ENCODE results near the gene SYT10. TPM values are rescaled to one million over a fixed set of nuclear protein-coding genes. Genes with fewer than 3 reads are reported as not detected.

Gene SYT10
- polyA plus RNA-seq (2013, experiment 1 of 2), result 0.32 TPM
- 0.33 TPM for polyA plus RNA-seq (2013, experiment 2 of 2)

GRCh38 chr12:33439587-33440011 lies at the start of gene SYT10:
SYT10 (minus strand) TSS chr12:33439819; CDS start chr12:33439522, 297 bp downstream.
- Histone ChIP-seq H3K4me2 (ENCODE audit: insufficient read depth, low read length, poor library complexity, severe bottlenecking) (peak within 1 kb of the TSS; percentile 86), H2AFZ (ENCODE audit: low read length) (peak within 1 kb of the TSS; percentile 94), H3K27ac (replicated peaks; ENCODE audit: low read length) (no peak within 1 kb of the TSS), H4K8ac (ENCODE audit: low read depth, low read length) (no peak within 1 kb of the TSS), H3K9me3 (replicated peaks in 1 of 2; ENCODE audit: control insufficient read depth in 2 of 2, insufficient read depth in 1 of 2, low read depth in 1 of 2, low read length in 2 of 2) (no peaks in the 10 kb centered on the region), H3K18ac (ENCODE audit: low read length) (peak within 1 kb of the TSS; percentile 89), H3K79me1 (ENCODE audit: low read depth, low read length) (no peaks in the 10 kb centered on the region), H4K91ac (ENCODE audit: low read depth, low read length, poor library complexity) (no peak within 1 kb of the TSS), H3K4me3 (ENCODE audit: low read length in 2 of 2) (peak within 1 kb of the TSS; percentile 69 to 86), H3K14ac (ENCODE audit: low read length) (no peak within 1 kb of the TSS), H3K4ac (ENCODE audit: low read length) (no peak within 1 kb of the TSS), H2BK120ac (ENCODE audit: low read depth, low read length) (no peak within 1 kb of the TSS), H3K36me3 (replicated peaks in 1 of 2; ENCODE audit: control insufficient read depth in 2 of 2, insufficient read depth in 2 of 2, low read length in 2 of 2) (peaks cover 0 to 10% of the 10 kb centered on the region in 2 donors), H2BK12ac (ENCODE audit: low read length) (no peak within 1 kb of the TSS), H3K4me1 (ENCODE audit: control insufficient read depth in 2 of 2, insufficient read depth in 1 of 2, low read depth in 1 of 2, low read length in 2 of 2) (no peaks in the 10 kb centered on the region), H3K27me3 (ENCODE audit: control insufficient read depth in 3 of 3, insufficient read depth in 3 of 3, low read depth in 1 of 3, low read length in 3 of 3) (peaks cover 0 to 21% (median 8%) of the 10 kb centered on the region in 3 experiments), H2BK5ac (ENCODE audit: low read length) (no peak within 1 kb of the TSS), H2BK15ac (ENCODE audit: low read length) (no peak within 1 kb of the TSS), H2AK5ac (ENCODE audit: low read depth, low read length) (no peak within 1 kb of the TSS), H3K23ac (ENCODE audit: low read depth, low read length, poor library complexity) (peak within 1 kb of the TSS; percentile 81), H3K9ac (ENCODE audit: low read depth, low read length, poor library complexity) (peak within 1 kb of the TSS; percentile 78)
- peak; percentile 69 for DNase-seq (ENCODE audit: low spot score)
- WGBS, 2 donors (ENCODE audit: extremely low coverage in 2 of 2, insufficient read length in 2 of 2, insufficient replicate concordance in 1 of 2), result no CpG with 5 or more reads among the region's 49 CpGs

GRCh38 chr12:33488036-33488435 lies 48.4 kb upstream of the SYT10 start:
- Histone ChIP-seq H4K91ac (ENCODE audit: low read depth, low read length, poor library complexity) (no peak overlapping the region), H3K27ac (replicated peaks; ENCODE audit: low read length) (no peak overlapping the region), H2AK5ac (ENCODE audit: low read depth, low read length) (no peak overlapping the region), H3K14ac (ENCODE audit: low read length) (no peak overlapping the region), H3K4me2 (ENCODE audit: insufficient read depth, low read length, poor library complexity, severe bottlenecking) (no peak overlapping the region), H3K9me3 (replicated peaks in 1 of 2; ENCODE audit: control insufficient read depth in 2 of 2, insufficient read depth in 1 of 2, low read depth in 1 of 2, low read length in 2 of 2) (peaks cover 3 to 6% of the 10 kb centered on the region in 2 donors), H3K23ac (ENCODE audit: low read depth, low read length, poor library complexity) (no peak overlapping the region), H3K79me1 (ENCODE audit: low read depth, low read length) (no peaks in the 10 kb centered on the region), H3K9ac (ENCODE audit: low read depth, low read length, poor library complexity) (no peak overlapping the region), H2AFZ (ENCODE audit: low read length) (no peak overlapping the region), H4K8ac (ENCODE audit: low read depth, low read length) (no peak overlapping the region), H2BK120ac (ENCODE audit: low read depth, low read length) (no peak overlapping the region), H3K18ac (ENCODE audit: low read length) (no peak overlapping the region), H3K27me3 (ENCODE audit: control insufficient read depth in 3 of 3, insufficient read depth in 3 of 3, low read depth in 1 of 3, low read length in 3 of 3) (no peaks in the 10 kb centered on the region), H2BK12ac (ENCODE audit: low read length) (no peak overlapping the region), H2BK15ac (ENCODE audit: low read length) (no peak overlapping the region), H3K36me3 (replicated peaks in 1 of 2; ENCODE audit: control insufficient read depth in 2 of 2, insufficient read depth in 2 of 2, low read length in 2 of 2) (no peaks in the 10 kb centered on the region), H3K4me1 (ENCODE audit: control insufficient read depth in 2 of 2, insufficient read depth in 1 of 2, low read depth in 1 of 2, low read length in 2 of 2) (no peaks in the 10 kb centered on the region), H2BK5ac (ENCODE audit: low read length) (no peak overlapping the region), H3K4me3 (ENCODE audit: low read length in 2 of 2) (no peak overlapping the region), H3K4ac (ENCODE audit: low read length) (no peak overlapping the region)
- no CpG with 5 or more reads among the region's 1 CpG for WGBS, 2 donors (ENCODE audit: extremely low coverage in 2 of 2, insufficient read length in 2 of 2, insufficient replicate concordance in 1 of 2)
- no peak for DNase-seq (ENCODE audit: low spot score)

- no peak overlapping the region for H3K4ac ChIP-seq (ENCODE audit: low read length)
- no peak overlapping the region for H2BK12ac ChIP-seq (ENCODE audit: low read length)
- H3K18ac ChIP-seq (ENCODE audit: low read length), result no peak overlapping the region
- no peak overlapping the region for H3K23ac ChIP-seq (ENCODE audit: low read depth, low read length, poor library complexity)
- no peak overlapping the region for H2AK5ac ChIP-seq (ENCODE audit: low read depth, low read length)
- no peak overlapping the region for H2BK15ac ChIP-seq (ENCODE audit: low read length)
- no peak overlapping the region for H2BK120ac ChIP-seq (ENCODE audit: low read depth, low read length)
- H3K14ac ChIP-seq (ENCODE audit: low read length), result no peak overlapping the region
- H2AFZ ChIP-seq (ENCODE audit: low read length), result no peak overlapping the region
- H3K9ac ChIP-seq (ENCODE audit: low read depth, low read length, poor library complexity), result no peak overlapping the region
- H3K4me1 ChIP-seq (ENCODE audit: control insufficient read depth in 2 of 2, insufficient read depth in 1 of 2, low read depth in 1 of 2, low read length in 2 of 2), result no peaks in the 10 kb centered on the region
- H3K79me1 ChIP-seq (ENCODE audit: low read depth, low read length), result no peaks in the 10 kb centered on the region
- H3K36me3 ChIP-seq (replicated peaks in 1 of 2; ENCODE audit: control insufficient read depth in 2 of 2, insufficient read depth in 2 of 2, low read length in 2 of 2), result no peaks in the 10 kb centered on the region
- no peak overlapping the region for H3K4me2 ChIP-seq (ENCODE audit: insufficient read depth, low read length, poor library complexity, severe bottlenecking)
- no peak overlapping the region for H2BK5ac ChIP-seq (ENCODE audit: low read length)
- H4K91ac ChIP-seq (ENCODE audit: low read depth, low read length, poor library complexity), result no peak overlapping the region
- H3K9me3 ChIP-seq (replicated peaks in 1 of 2; ENCODE audit: control insufficient read depth in 2 of 2, insufficient read depth in 1 of 2, low read depth in 1 of 2, low read length in 2 of 2), result no peaks in the 10 kb centered on the region
- H3K27me3 ChIP-seq (ENCODE audit: control insufficient read depth in 3 of 3, insufficient read depth in 3 of 3, low read depth in 1 of 3, low read length in 3 of 3), result no peaks in the 10 kb centered on the region
- WGBS, 2 donors (ENCODE audit: extremely low coverage in 2 of 2, insufficient read length in 2 of 2, insufficient replicate concordance in 1 of 2), result no CpG with 5 or more reads among the region's 2 CpGs
- no peak overlapping the region for H3K27ac ChIP-seq (replicated peaks; ENCODE audit: low read length)
- H4K8ac ChIP-seq (ENCODE audit: low read depth, low read length), result no peak overlapping the region
- no peak for DNase-seq (ENCODE audit: low spot score)
- no peak overlapping the region for H3K4me3 ChIP-seq (ENCODE audit: low read length in 2 of 2)
Observed at GRCh38 chr12:33486058-33486457, 46.4 kb upstream of the SYT10 start.

- Histone ChIP-seq H3K9me3 (replicated peaks in 1 of 2; ENCODE audit: control insufficient read depth in 2 of 2, insufficient read depth in 1 of 2, low read depth in 1 of 2, low read length in 2 of 2) (no peaks in the 10 kb centered on the region), H4K91ac (ENCODE audit: low read depth, low read length, poor library complexity) (no peak overlapping the region), H2AK5ac (ENCODE audit: low read depth, low read length) (no peak overlapping the region), H3K18ac (ENCODE audit: low read length) (no peak overlapping the region), H3K27ac (replicated peaks; ENCODE audit: low read length) (no peak overlapping the region), H4K8ac (ENCODE audit: low read depth, low read length) (no peak overlapping the region), H2BK5ac (ENCODE audit: low read length) (no peak overlapping the region), H3K79me1 (ENCODE audit: low read depth, low read length) (no peaks in the 10 kb centered on the region), H2BK12ac (ENCODE audit: low read length) (no peak overlapping the region), H2BK15ac (ENCODE audit: low read length) (no peak overlapping the region), H2BK120ac (ENCODE audit: low read depth, low read length) (no peak overlapping the region), H3K14ac (ENCODE audit: low read length) (no peak overlapping the region), H3K4ac (ENCODE audit: low read length) (no peak overlapping the region), H3K9ac (ENCODE audit: low read depth, low read length, poor library complexity) (no peak overlapping the region), H3K36me3 (replicated peaks in 1 of 2; ENCODE audit: control insufficient read depth in 2 of 2, insufficient read depth in 2 of 2, low read length in 2 of 2) (no peaks in the 10 kb centered on the region), H3K4me2 (ENCODE audit: insufficient read depth, low read length, poor library complexity, severe bottlenecking) (no peak overlapping the region), H3K4me3 (ENCODE audit: low read length in 2 of 2) (no peak overlapping the region), H3K27me3 (ENCODE audit: control insufficient read depth in 3 of 3, insufficient read depth in 3 of 3, low read depth in 1 of 3, low read length in 3 of 3) (no peaks in the 10 kb centered on the region), H2AFZ (ENCODE audit: low read length) (no peak overlapping the region), H3K4me1 (ENCODE audit: control insufficient read depth in 2 of 2, insufficient read depth in 1 of 2, low read depth in 1 of 2, low read length in 2 of 2) (no peaks in the 10 kb centered on the region), H3K23ac (ENCODE audit: low read depth, low read length, poor library complexity) (no peak overlapping the region)
- no peak for DNase-seq (ENCODE audit: low spot score)
- WGBS, 2 donors (ENCODE audit: extremely low coverage in 2 of 2, insufficient read length in 2 of 2, insufficient replicate concordance in 1 of 2), result no CpG with 5 or more reads among the region's 1 CpG
Observed at GRCh38 chr12:33484161-33484560, 44.5 kb upstream of the SYT10 start.
